IgD-negative memory B cell (primary cell): ENCODE data around the gene GPHA2. TPM values are rescaled to one million over a fixed set of nuclear protein-coding genes. Genes with fewer than 3 reads are reported as not detected.
A peak's percentile ranks its signal among the peaks of the same experiment; 100 is the strongest.

Experiments
- H3K27ac Mint-ChIP-seq, 3 donors: one replicate each; pipeline ENCODE4 v1.8.0; 2020 to 2022; ENCODE audit warnings: mild to moderate bottlenecking in 3 of 3, mixed read lengths in 3 of 3, moderate library complexity in 1 of 3
- H3K27me3 Mint-ChIP-seq: one replicate; pipeline ENCODE4 v1.8.0; 2021; ENCODE audit warnings: mixed read lengths
- H3K36me3 Mint-ChIP-seq: one replicate; pipeline ENCODE4 v1.8.0; 2020; ENCODE audit warnings: mild to moderate bottlenecking, mixed read lengths
- H3K4me1 Mint-ChIP-seq, 3 donors: one replicate each; pipeline ENCODE4 v1.8.0; 2020 to 2022; ENCODE audit warnings: mixed read lengths in 3 of 3, mild to moderate bottlenecking in 1 of 3
- H3K4me3 Mint-ChIP-seq, 4 donors: one replicate each; pipeline ENCODE4 v1.8.0; 2020 to 2022; ENCODE audit warnings: mild to moderate bottlenecking in 4 of 4, mixed read lengths in 4 of 4, moderate library complexity in 3 of 4
- H3K9me3 Mint-ChIP-seq, 3 donors: one replicate each; pipeline ENCODE4 v1.8.0; 2020 to 2021; ENCODE audit warnings: mixed read lengths in 3 of 3, mild to moderate bottlenecking in 1 of 3
- polyA plus RNA-seq: library from polyadenylated mRNA; unstranded; fragments of 300-500 nt; fragmentation: Illumina TruSeq; gene quantifications from one replicate; pipeline ENCODE4 v1.2.3, GENCODE V29; 2021

Gene GPHA2
- polyA plus RNA-seq, 1 donor from 2014 or later, result not detected

GRCh38 chr11:64921384-64921783 lies 14.3 kb downstream of the GPHA2 start:
- peaks cover 1% of the 10 kb centered on the region for H3K36me3 Mint-ChIP-seq
- H3K27me3 Mint-ChIP-seq, result no peaks in the 10 kb centered on the region
- H3K4me3 Mint-ChIP-seq, result peak overlapping the region in 1 of 4 donors; percentile 40
- peaks cover 17 to 28% (median 22%) of the 10 kb centered on the region in 3 donors for H3K4me1 Mint-ChIP-seq
- H3K27ac Mint-ChIP-seq, result no peak overlapping the region
- no peaks in the 10 kb centered on the region for H3K9me3 Mint-ChIP-seq

DNA sequence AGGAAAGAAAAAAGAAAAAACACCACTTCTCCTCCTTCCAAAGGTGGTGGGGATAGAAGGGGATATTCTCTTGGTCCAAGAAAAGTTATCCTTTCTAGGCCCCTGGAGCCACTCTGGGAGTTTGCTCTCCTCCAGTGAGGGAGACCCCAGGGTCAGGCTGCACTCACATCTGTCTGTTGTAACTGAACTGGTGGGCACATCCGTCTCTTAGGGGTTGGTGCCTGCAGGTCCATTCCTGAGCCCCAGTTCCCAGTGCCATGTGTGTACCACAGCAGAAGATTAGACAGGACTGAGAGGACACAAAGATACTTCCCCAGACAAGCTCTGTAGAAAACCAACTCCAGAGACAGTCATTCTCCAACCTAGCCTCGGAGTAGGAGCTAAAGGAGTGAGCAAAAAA lies 15.6 kb downstream of the GPHA2 start:
- H3K9me3 Mint-ChIP-seq, result no peaks in the 10 kb centered on the region
- peaks cover 24 to 33% (median 30%) of the 10 kb centered on the region in 3 donors for H3K4me1 Mint-ChIP-seq
- peak overlapping the region in 1 of 4 donors; percentile 65 for H3K4me3 Mint-ChIP-seq
- peak overlapping the region in 1 of 3 donors; percentile 12 for H3K27ac Mint-ChIP-seq
- no peaks in the 10 kb centered on the region for H3K27me3 Mint-ChIP-seq
- no peaks in the 10 kb centered on the region for H3K36me3 Mint-ChIP-seq

DNA sequence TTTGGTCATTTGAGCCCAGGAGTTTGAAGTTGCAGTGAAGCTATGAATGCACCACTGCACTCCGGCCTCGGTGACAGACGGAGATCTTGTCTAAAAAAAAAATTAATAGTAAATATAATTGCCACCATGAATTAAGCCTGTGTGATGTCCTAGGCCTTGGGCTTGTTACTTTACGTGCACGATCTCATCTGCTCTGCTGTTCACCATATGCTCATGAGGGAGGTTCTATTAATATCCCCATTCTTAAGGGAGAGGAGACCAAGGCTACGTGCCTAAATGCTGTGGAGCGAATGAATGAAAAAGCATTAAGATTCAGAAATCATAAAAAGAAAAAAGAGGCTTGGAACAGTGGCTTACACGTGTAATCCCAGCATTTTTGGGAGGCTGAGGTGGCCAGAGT lies 16.1 kb downstream of the GPHA2 start:
- H3K4me1 Mint-ChIP-seq, result peaks cover 24 to 33% (median 30%) of the 10 kb centered on the region in 3 donors
- no peaks in the 10 kb centered on the region for H3K36me3 Mint-ChIP-seq
- no peaks in the 10 kb centered on the region for H3K9me3 Mint-ChIP-seq
- H3K27me3 Mint-ChIP-seq, result no peaks in the 10 kb centered on the region
- no peak overlapping the region for H3K4me3 Mint-ChIP-seq
- H3K27ac Mint-ChIP-seq, result peak overlapping the region in 1 of 3 donors; percentile 12

- Mint-ChIP-seq H3K27me3 (no peaks in the 10 kb centered on the region), H3K27ac (peak overlapping the region; percentile 47 to 96 (median 90)), H3K9me3 (no peaks in the 10 kb centered on the region), H3K4me3 (peak overlapping the region; percentile 82 to 96 (median 89)), H3K4me1 (peaks cover 16 to 26% (median 21%) of the 10 kb centered on the region in 3 donors), H3K36me3 (no peaks in the 10 kb centered on the region)
These were observed 17.7 kb downstream of the GPHA2 start for GRCh38 chr11:64918017-64918416.

GRCh38 chr11:64917663-64917995 lies 18.1 kb downstream of the GPHA2 start:
- H3K4me1 Mint-ChIP-seq, result peaks cover 16 to 26% (median 21%) of the 10 kb centered on the region in 3 donors
- no peaks in the 10 kb centered on the region for H3K27me3 Mint-ChIP-seq
- H3K4me3 Mint-ChIP-seq, result peak overlapping the region; percentile 82 to 96 (median 89)
- no peaks in the 10 kb centered on the region for H3K9me3 Mint-ChIP-seq
- H3K36me3 Mint-ChIP-seq, result no peaks in the 10 kb centered on the region
- peak overlapping the region; percentile 47 to 96 (median 90) for H3K27ac Mint-ChIP-seq

DNA sequence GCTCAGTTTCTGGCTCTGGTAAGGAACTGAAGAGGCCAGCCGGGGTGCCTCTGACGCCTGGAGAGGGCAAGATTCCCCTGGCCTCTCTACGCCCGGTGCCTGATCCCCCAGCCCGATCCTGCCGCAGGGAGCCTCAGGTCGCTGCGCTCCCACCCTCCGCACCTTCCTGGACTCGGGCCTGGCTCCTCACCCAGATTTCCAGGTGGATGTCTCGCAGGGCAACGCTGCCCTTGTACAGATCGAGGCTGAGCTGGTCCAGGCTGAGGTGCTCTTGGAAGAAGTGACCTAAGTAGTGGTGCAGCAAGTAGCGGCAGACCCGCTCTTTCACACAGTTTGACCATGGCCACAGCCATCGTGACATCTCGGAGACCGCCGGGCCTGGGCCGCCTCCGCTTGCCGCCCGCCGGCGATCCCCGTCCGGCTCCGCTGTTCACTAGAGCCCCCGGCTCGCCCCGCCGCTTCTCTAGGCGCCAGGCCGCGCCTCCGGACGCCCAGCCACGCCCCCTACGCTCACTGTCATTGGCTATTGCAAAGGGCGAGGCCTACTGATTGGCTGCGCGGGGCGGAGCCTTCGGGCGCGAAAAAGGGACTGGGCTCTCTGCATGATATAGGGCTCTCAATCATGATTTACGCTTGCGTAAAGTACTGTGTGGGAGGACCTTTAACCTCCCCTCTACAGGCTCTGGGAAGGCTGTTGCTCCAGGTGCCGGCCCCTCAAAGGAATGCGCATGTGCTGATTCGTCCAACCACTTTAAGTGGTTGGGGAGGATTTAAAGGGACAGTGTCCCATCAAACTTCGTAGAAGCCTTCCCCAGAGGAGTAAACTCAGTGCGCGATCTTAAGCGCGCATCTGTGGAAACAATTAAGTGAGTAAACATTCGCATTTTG lies 18.7 kb downstream of the GPHA2 start, which contains the start of gene ATG2A:
TSS of gene ATG2A (minus strand) at position 435 of the 888 bp plus-strand sequence. CDS start at position 361, 74 bp downstream.
- H3K27ac Mint-ChIP-seq, result peak within 1 kb of the TSS; percentile 47 to 96 (median 90)
- peaks cover 16 to 26% (median 21%) of the 10 kb centered on the region in 3 donors for H3K4me1 Mint-ChIP-seq
- no peaks in the 10 kb centered on the region for H3K36me3 Mint-ChIP-seq
- H3K27me3 Mint-ChIP-seq, result no peaks in the 10 kb centered on the region
- H3K4me3 Mint-ChIP-seq, result peak within 1 kb of the TSS; percentile 82 to 96 (median 89)
- H3K9me3 Mint-ChIP-seq, result no peaks in the 10 kb centered on the region

DNA sequence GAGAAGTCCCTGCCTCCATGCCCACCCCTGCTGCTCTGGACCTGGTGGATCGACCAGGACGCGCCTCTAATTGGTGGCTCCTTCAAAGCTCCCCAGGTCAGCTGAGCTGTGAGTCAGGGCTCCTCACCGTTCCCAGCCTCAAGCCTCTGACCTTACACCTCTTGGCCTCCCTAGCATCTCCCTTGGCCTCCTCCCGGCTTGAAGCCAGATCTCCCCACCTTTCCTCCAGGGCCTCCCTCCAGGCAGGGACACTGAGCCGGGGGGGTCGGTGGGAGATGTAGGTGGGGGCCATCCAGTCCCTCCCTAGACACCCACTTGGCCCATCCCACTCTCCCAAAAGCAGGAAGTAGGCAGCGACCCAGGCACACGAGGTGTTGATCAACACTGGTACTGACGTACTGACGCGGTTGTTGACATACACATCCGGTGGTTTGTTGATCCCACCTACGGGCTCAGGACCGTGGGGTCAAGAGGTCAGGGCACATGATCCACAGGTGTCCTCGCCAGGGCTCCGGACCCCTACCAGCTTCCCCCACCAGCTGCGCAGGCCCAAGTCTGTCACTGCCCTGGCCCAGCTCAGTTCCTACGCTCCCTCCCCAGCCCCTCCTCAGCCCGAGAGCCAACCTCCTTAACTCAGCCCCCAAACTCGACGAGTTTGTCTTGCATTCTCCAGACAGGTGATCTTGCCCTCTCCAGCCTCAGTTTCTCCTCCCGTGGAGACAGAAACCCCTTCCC lies 19.5 kb downstream of the GPHA2 start:
- Mint-ChIP-seq H3K9me3 (no peaks in the 10 kb centered on the region), H3K36me3 (no peaks in the 10 kb centered on the region), H3K4me3 (peak overlapping the region; percentile 82 to 96 (median 89)), H3K27me3 (no peaks in the 10 kb centered on the region), H3K27ac (peak overlapping the region; percentile 47 to 96 (median 81)), H3K4me1 (peaks cover 16 to 27% (median 21%) of the 10 kb centered on the region in 3 donors)

DNA sequence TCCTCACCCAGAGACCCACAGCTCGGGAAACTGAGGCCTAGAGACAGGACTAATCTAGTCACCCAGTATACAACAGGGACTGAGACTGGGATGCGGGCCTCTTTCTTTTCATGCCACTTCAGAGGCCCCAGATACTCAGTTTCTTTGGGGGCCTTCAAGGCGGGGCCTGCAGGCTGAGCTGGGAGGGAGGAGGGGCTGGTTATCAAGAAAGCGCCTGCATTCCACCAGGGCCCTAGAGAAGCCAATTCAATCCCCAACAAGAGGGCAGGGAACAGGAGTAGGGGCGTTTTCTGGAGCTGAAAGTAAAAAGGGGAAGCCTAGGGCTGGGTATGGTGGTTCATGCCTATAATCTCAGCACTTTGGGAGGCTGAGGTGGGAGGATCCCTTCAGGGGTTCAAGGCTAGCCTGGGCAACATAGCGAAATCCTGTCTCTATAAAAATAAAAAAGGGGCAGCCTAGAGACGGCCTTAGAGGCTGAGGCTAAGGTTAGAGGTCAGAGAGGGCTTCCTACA lies 20.3 kb downstream of the GPHA2 start:
- Mint-ChIP-seq H3K36me3 (no peaks in the 10 kb centered on the region), H3K4me3 (peak overlapping the region; percentile 82 to 96 (median 89)), H3K4me1 (peaks cover 16 to 27% (median 21%) of the 10 kb centered on the region in 3 donors), H3K27me3 (no peaks in the 10 kb centered on the region), H3K27ac (peak overlapping the region; percentile 9 to 96 (median 47)), H3K9me3 (no peaks in the 10 kb centered on the region)

DNA sequence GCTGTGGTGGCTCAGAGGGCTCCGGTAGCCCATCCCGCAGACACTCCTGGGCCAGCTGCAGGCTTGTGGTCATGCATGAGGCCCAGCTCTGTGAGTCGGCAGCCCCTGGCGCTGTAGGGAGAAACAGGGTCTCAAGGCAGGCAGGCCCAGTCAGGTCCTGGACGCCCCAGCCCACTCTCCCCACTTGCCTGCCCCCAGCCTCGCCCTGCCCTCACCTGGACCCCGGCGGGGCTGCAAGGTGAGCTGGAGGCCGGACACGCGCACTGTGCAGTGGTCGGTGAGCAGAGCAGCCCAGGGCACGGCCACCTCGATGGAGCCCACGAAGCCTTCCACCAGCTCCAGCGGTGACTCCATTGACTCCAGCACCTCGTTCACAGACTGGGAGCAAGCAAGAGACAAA lies 21.6 kb downstream of the GPHA2 start:
- no peaks in the 10 kb centered on the region for H3K27me3 Mint-ChIP-seq
- no peaks in the 10 kb centered on the region for H3K36me3 Mint-ChIP-seq
- no peaks in the 10 kb centered on the region for H3K9me3 Mint-ChIP-seq
- peaks cover 16 to 27% (median 21%) of the 10 kb centered on the region in 3 donors for H3K4me1 Mint-ChIP-seq
- peak overlapping the region in 1 of 4 donors; percentile 52 for H3K4me3 Mint-ChIP-seq
- H3K27ac Mint-ChIP-seq, result no peak overlapping the region

DNA sequence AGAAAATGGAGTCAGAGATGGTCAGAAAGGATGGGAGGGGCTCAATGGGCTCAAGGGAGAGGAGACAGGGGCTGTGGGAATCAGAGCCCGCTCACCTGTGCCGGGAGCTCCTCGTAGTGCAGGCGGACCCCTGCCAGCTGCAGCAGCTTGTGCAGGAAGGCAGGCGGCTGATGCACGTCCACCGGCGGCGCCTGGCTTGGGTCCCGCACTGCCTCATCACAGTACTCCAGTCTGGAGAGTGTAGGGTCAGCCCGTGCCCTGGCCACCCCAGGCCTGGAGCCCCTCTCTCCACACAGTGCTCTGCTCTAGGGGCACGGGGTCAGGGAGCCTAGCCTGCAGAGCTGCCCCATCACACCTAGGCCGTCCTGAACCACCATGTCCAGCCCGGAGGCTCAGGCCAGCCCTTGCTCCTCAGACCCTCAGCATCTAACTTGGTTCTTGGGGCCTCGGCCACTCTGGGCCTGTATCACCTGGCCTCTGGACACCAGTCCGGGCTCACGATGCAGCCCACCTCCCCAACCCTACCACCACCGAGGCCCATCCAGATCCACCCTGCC lies 22.4 kb downstream of the GPHA2 start:
- Mint-ChIP-seq H3K27ac (no peak overlapping the region), H3K36me3 (no peaks in the 10 kb centered on the region), H3K4me1 (peaks cover 16 to 25% (median 21%) of the 10 kb centered on the region in 3 donors), H3K9me3 (no peaks in the 10 kb centered on the region), H3K27me3 (no peaks in the 10 kb centered on the region), H3K4me3 (no peak overlapping the region)

- H3K36me3 Mint-ChIP-seq, result no peaks in the 10 kb centered on the region
These were observed 24.0 kb downstream of the GPHA2 start for GRCh38 chr11:64911689-64912088.

DNA sequence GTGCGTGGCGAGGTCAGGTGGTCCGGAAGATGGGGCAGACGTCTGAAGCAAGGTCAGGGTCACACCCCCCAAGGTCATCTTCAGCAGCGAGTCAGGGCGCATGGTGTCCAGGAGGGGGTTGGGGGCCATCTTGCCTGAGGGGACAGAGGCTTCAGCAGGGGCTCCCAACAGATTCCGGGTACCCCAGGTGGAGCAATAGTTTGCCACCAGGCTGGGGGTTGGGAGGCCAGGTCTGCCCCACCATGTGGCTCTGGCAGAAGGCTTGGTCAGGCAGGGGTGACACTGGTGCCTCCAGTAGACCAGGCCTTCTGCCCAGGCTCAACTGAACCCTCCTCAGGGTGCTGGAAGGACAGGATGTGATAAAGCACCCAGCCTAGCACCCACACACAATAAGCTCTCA lies 24.6 kb downstream of the GPHA2 start:
- Mint-ChIP-seq H3K27me3 (no peaks in the 10 kb centered on the region), H3K4me3 (peak overlapping the region in 1 of 4 donors; percentile 60), H3K36me3 (no peaks in the 10 kb centered on the region), H3K27ac (peak overlapping the region in 1 of 3 donors; percentile 42), H3K9me3 (no peaks in the 10 kb centered on the region), H3K4me1 (peaks cover 5 to 7% (median 6%) of the 10 kb centered on the region in 3 donors)

More at GRCh38 chr11:64911689-64912088, 24.0 kb downstream of the GPHA2 start:
- Mint-ChIP-seq H3K27ac (peak overlapping the region in 1 of 3 donors; percentile 42), H3K4me1 (peaks cover 6 to 12% (median 9%) of the 10 kb centered on the region in 3 donors), H3K9me3 (no peaks in the 10 kb centered on the region), H3K27me3 (no peaks in the 10 kb centered on the region), H3K4me3 (peak overlapping the region in 1 of 4 donors; percentile 60)

GRCh38 chr11:64910451-64911093 lies 25.1 kb downstream of the GPHA2 start:
- Mint-ChIP-seq H3K4me3 (no peak overlapping the region), H3K27me3 (no peaks in the 10 kb centered on the region), H3K27ac (no peak overlapping the region), H3K36me3 (no peaks in the 10 kb centered on the region), H3K4me1 (peaks cover 0 to 1% (median 0%) of the 10 kb centered on the region in 3 donors), H3K9me3 (no peaks in the 10 kb centered on the region)

GRCh38 chr11:64909653-64910343 lies 25.9 kb downstream of the GPHA2 start:
- Mint-ChIP-seq H3K4me3 (no peak overlapping the region), H3K27ac (no peak overlapping the region), H3K9me3 (no peaks in the 10 kb centered on the region)

More at GRCh38 chr11:64909653-64910343, 25.9 kb downstream of the GPHA2 start:
- Mint-ChIP-seq H3K4me1 (peaks cover 0 to 1% (median 0%) of the 10 kb centered on the region in 3 donors), H3K36me3 (no peaks in the 10 kb centered on the region), H3K27me3 (no peaks in the 10 kb centered on the region)
